ENCODE results near the gene PSMB1.

DNA sequence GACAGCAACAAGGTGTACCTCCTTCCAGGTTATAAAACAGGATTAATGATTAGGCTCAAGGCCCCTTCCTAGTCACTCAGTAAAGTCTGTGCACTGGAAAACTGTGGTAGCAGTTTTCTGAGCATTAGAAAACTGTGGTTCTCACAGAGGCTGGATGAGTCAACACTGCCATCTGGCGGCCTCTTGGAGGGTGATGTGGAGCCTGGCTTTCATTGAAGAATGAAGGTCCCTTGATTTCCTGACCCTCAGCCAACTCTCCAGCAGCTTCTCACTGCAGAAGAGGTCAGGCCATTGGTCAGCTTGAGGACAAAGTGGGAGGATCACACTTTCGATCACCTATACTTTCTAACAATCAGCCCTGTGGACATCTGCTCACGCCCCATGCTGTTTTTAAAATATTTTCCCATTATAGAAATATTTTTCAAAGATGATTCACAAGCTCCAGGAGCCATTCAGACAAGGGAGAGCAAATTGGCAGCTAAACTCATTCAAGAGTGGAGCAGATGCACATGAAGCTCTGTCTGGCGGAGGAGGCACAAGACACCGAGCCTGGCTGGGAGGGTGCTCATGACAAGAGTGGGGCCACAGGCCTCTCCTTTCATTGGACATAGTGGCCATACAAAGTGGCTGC lies 23.2 kb downstream of the PSMB1 start:
- TF ChIP-seq EZH2 (IDR thresholded peaks at IDR 0.05; ENCODE audit: insufficient read depth, poor library complexity, severe bottlenecking) (no peak), EZH2phosphoT487 (IDR thresholded peaks at IDR 0.05; ENCODE audit: insufficient read depth, low read depth) (no peak)

Data from GM23248 (cell line).